Subcutaneous adipose tissue (tissue), 4 donors: Measurements from ENCODE around the gene HSD3B2. TPM values are rescaled to one million over a fixed set of nuclear protein-coding genes. Genes with fewer than 3 reads are reported as not detected.

ENCODE experiments used
- total RNA-seq, 4 donors: library from RNA; depleted of rRNA; stranded (reverse); fragments of >200 nt; gene quantifications; one replicate each; pipeline ENCODE4 v1.1.0, GENCODE V29; 2016
- TF ChIP-seq, protein P1 (sequence below): fragments of 450-650 bp; IDR thresholded peaks from one replicate; pipeline ENCODE4 v1.5.1; 2016; ENCODE audit warnings: low read depth, mild to moderate bottlenecking, control low read depth, antibody characterized with exemption, moderate library complexity

Gene HSD3B2
- total RNA-seq, 4 donors from 2014 or later, result not detected

DNA sequence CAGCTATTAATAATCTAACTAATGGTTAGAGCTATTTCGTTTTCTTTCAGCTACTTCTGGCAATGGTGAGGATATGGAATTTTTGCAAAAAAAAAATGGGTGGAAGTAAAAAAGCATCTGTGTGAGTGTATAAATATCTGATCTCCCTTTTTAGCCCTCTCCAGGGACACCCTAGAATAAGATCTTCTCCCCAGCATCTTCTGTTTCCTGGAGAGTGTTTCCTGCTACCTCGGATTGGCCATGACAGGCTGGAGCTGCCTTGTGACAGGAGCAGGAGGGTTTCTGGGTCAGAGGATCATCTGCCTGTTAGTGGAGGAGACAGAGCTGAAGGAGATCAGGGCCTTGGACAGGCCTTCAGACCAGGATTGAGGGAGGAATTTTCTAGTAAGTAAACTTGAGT is 23.8 kb downstream of the HSD3B2 start:
- TF ChIP-seq, protein P1, sequence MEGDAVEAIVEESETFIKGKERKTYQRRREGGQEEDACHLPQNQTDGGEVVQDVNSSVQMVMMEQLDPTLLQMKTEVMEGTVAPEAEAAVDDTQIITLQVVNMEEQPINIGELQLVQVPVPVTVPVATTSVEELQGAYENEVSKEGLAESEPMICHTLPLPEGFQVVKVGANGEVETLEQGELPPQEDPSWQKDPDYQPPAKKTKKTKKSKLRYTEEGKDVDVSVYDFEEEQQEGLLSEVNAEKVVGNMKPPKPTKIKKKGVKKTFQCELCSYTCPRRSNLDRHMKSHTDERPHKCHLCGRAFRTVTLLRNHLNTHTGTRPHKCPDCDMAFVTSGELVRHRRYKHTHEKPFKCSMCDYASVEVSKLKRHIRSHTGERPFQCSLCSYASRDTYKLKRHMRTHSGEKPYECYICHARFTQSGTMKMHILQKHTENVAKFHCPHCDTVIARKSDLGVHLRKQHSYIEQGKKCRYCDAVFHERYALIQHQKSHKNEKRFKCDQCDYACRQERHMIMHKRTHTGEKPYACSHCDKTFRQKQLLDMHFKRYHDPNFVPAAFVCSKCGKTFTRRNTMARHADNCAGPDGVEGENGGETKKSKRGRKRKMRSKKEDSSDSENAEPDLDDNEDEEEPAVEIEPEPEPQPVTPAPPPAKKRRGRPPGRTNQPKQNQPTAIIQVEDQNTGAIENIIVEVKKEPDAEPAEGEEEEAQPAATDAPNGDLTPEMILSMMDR, result no peak

DNA sequence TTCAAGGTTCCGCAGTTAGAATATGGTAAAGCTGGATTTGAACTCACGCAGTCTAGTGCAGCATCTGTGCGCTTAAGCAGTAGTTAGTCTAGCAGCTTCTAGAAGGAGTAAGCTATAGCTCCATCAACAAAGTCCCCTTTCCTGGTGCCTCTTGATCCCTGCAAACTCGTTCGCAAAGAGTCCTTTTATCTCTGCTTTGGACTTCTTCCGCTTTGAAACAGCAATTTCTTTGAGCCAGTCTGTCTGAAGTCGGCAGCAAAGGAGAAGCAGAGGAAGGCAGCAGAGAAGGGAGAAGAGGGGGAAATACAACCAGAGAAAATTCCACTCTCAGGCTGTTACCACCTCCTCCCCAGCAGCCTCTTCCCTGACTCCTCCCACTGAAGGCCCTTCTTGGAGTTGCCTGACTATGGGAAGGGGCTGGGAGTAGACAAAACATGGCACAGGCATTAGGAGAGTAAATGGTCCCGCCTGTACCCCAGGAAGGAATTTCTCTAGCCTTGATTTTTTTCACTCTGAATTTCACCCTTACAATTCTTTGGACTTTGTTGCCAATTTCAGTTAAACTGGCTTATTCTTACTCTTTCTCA is 25.9 kb downstream of the HSD3B2 start:
- TF ChIP-seq, protein P1, result no peak

DNA sequence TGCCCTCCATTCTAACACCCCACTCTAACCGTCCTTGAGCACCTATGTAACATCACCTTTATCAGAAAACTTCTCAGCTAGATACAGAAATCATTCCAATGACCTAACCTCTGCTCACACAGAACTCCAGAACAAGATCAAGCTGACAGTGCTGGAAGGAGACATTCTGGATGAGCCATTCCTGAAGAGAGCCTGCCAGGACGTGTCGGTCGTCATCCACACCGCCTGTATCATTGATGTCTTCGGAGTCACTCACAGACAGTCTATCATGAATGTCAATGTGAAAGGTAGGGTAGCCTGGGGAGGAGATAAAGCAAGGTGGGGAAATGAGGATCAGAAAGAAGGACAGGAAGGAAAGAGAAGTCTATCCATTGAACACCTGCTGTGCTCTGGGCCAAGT is 27.8 kb downstream of the HSD3B2 start:
- TF ChIP-seq, protein P1, result no peak

DNA sequence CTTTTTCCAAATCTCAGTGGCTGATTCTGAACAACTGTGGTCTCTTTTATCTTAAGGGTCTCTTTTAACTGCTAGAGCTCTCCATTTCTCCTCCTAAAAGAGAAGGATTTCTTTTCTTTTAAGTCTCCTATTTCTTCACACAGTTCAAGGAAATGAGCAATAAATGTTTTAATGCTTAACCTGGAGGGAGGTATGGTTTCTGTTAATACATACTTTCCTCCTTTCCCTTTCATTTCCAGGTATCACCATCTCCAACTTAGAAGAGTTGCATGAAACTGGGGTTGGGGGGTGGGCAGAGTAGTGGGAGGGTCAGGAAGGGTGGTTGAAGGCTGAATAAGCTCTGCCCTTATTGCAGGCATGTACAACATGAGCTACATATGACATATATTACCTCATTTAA is 31.4 kb downstream of the HSD3B2 start:
- TF ChIP-seq, protein P1, result no peak

DNA sequence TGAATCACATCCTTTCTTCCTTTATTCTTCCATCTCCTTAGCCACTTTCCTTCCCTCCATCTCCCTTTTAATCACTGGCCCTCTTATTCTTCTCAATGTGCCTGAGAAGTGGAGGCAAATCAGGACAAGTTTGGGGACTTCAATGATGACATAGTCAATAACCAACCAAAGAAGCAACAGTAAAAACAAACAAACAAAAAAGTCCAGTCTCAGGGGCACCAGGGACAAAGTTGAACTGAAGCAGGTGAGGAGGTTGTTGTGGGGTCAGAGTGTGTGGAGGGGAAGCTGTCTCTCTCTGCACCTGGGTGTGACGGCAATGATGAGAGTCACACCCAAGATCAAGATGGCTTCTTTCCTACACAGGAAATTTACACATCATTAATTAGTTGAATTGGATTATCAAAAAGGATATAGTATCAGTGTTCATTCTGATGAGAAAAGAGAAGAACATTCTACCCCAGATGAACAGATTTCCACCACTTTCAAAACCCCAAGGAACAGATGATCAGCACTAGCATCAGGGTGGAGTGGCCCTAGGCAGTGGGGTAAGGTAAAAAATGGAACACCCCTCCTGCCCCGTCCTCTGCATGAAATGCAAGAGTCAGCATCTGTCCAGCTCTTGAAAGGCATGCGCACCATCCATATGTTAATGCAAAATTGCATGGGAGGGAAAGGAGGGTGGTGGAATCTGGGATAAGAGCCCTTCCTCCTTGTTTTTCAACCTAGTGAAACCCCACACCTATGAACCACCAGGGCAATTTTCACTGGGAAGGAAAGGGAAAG is 32.6 kb downstream of the HSD3B2 start:
- TF ChIP-seq, protein P1, result no peak

DNA sequence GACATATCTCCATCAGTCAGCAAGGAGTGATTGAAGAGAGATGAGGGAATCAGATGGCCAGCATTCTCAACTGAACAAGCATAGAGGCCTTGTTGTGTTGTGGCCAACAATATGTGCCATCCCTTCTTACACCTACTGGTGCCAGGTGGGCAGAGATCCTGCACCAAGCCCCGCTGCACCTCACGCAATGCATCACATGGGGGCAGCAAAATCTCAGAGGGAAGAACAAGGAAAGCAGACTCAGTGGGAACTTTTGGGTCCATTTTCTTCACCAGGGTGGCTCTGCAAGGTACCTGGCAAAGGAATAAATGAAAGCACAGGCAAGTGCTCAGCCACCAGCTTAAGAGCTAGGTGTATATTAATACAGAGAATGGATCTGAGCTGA is 33.2 kb downstream of the HSD3B2 start:
- TF ChIP-seq, protein P1, result no peak

DNA sequence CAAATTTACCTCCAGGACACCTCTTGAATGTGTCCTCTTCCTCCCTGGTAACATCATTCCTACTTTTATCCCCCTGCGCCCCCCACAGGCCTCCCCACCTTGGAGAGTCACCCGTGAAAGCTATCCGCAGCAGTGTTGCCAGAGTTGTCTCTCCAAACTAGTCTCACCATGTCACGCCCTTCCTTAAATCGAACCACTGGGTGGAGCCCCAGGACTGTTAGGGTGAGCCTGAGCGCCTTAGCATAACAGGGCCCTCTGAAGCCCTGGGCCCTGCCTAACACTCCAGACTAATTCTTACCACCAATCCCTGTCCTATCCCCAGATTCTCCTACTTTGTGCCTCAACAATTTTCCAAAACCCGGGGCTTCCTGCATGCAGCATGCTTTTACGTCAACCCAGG is 35.0 kb downstream of the HSD3B2 start:
- TF ChIP-seq, protein P1, result no peak
